ENCODE results near the gene TSFM. TPM values are rescaled to one million over a fixed set of nuclear protein-coding genes. Genes with fewer than 3 reads are reported as not detected.

Gene TSFM
- total and polyA plus RNA-seq, 2 of the 13 experiments (the other 11 are each of a cell fraction or from before 2014, with no cell fraction given) = 29.8 to 68.3 TPM

GRCh38 chr12:57740656-57741412 is 41.8 kb upstream of the TSFM start (continued):
- no peak for TF ChIP-seq AHDC1 (CRISPR knock-in tag; IDR thresholded peaks at IDR 0.05; ENCODE audit: borderline replicate concordance)
- TF ChIP-seq FOXJ3 (CRISPR knock-in tag; IDR thresholded peaks at IDR 0.05; ENCODE audit: borderline replicate concordance) = no peak
- no peak for TF ChIP-seq GLI4 (CRISPR knock-in tag; IDR thresholded peaks at IDR 0.05; ENCODE audit: borderline replicate concordance)

DNA sequence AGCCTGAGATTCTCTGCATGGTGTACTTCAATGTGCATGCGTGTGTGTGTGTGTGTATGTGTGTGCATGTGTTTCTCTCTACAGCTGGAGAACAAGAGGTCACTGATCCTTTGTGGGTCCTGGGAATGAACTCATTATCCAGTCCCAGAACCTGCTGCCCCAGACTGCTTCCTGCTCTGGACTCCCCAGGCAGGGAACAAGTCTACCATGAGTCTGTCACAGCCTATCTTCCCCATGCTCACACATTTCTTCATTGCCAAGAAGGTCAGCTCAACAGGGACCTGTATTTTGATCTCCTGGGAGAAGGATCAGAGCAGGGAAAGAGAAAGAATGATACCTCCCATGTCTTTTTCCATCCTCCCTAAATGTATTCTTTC is 41.2 kb upstream of the TSFM start:
- no peak overlapping the region for H3K9ac ChIP-seq (ENCODE audit: insufficient read depth, low read depth, low read length)
- no TSS peak for BruUV-seq (replicated peaks)
- peaks cover 9 to 41% of the 10 kb centered on the region in 2 experiments; a peak in 4 of 5 replicates for H3K27me3 ChIP-seq (ENCODE audit: control insufficient read depth in 1 of 2, insufficient read depth in 2 of 2, low read length in 2 of 2)
- CTCF ChIA-PET (ENCODE audit: low intra/inter-chr PET ratio, low total read pairs) = no interaction called here
- POLR2A ChIA-PET = no interaction called here
- in situ Hi-C loops (cut with HindIII; ENCODE audit: extremely low pct_ligation_motif_present, low pct_unique_long_range_greater_than_20kb) = no loop called here
- no peak overlapping the region for H3K27ac ChIP-seq (ENCODE audit: extremely low read length, insufficient read depth, low read length)
- H3K9me3 ChIP-seq (ENCODE audit: low read length) = no peaks in the 10 kb centered on the region
- ATAC-seq = no peak
- no peak for DNase-seq (ENCODE audit: low spot score)
- peak overlapping the region; percentile 54 for H3K4me2 ChIP-seq (ENCODE audit: low read depth, low read length)
- WGBS (ENCODE audit: low lambda C conversion rate) = no CpG with 5 or more reads among the region's 1 CpG
- no peak for FAIRE-seq
- H3K36me3 ChIP-seq (replicated peaks in 1 of 2; ENCODE audit: control insufficient read depth in 1 of 2, insufficient read depth in 2 of 2, low read length in 2 of 2) = peaks cover 0 to 9% of the 10 kb centered on the region in 2 experiments; a peak in 2 of 5 replicates
- peaks cover 57% of the 10 kb centered on the region for H3K4me1 ChIP-seq (ENCODE audit: insufficient read depth, low read length)
- intact Hi-C loops (cut with micrococcal nuclease; ENCODE audit: unreplicated experiment) = no loop called here
- H3K79me2 ChIP-seq (ENCODE audit: insufficient read depth, low read length) = peaks cover 10% of the 10 kb centered on the region
- no peak overlapping the region for H2AFZ ChIP-seq (ENCODE audit: low read length)
- H4K20me1 ChIP-seq (ENCODE audit: insufficient read depth, low read length) = no peaks in the 10 kb centered on the region
- H3K4me3 ChIP-seq (replicated peaks in 1 of 3; ENCODE audit: insufficient read depth in 1 of 3, low read depth in 2 of 3, low read length in 3 of 3) = no peak overlapping the region
- TF ChIP-seq PBX2 (CRISPR knock-in tag; IDR thresholded peaks at IDR 0.05) (no peak), KDM1A (CRISPR knock-in tag; IDR thresholded peaks at IDR 0.05) (no peak), PHB2 (IDR thresholded peaks at IDR 0.05; ENCODE audit: partially characterized antibody) (no peak), NR3C1 (CRISPR knock-in tag; IDR thresholded peaks at IDR 0.05) (no peak), HMG20A (CRISPR knock-in tag; IDR thresholded peaks at IDR 0.05; ENCODE audit: borderline replicate concordance) (no peak), ZNF746 (CRISPR knock-in tag; IDR thresholded peaks at IDR 0.05) (no peak), CBX2 (IDR thresholded peaks at IDR 0.05; ENCODE audit: low read depth, low read length) (no peak), CBX2 (CRISPR knock-in tag; IDR thresholded peaks at IDR 0.05; ENCODE audit: low read depth) (no peak), KAT8 (CRISPR knock-in tag; IDR thresholded peaks at IDR 0.05) (no peak)
- TF ChIP-seq, protein P1, sequence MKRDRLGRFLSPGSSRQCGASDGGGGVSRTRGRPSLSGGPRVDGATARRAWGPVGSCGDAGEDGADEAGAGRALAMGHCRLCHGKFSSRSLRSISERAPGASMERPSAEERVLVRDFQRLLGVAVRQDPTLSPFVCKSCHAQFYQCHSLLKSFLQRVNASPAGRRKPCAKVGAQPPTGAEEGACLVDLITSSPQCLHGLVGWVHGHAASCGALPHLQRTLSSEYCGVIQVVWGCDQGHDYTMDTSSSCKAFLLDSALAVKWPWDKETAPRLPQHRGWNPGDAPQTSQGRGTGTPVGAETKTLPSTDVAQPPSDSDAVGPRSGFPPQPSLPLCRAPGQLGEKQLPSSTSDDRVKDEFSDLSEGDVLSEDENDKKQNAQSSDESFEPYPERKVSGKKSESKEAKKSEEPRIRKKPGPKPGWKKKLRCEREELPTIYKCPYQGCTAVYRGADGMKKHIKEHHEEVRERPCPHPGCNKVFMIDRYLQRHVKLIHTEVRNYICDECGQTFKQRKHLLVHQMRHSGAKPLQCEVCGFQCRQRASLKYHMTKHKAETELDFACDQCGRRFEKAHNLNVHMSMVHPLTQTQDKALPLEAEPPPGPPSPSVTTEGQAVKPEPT (CRISPR knock-in tag; IDR thresholded peaks at IDR 0.05; ENCODE audit: low read depth) = no peak
